K562 (cell line): ENCODE measurements around the gene IGF1R.

Source experiments
- EZH2 ChIP-seq: IDR thresholded peaks from 2 replicates; pipeline ENCODE4 v1.6.1; 2012; ENCODE audit warnings: low read depth, mild to moderate bottlenecking, inconsistent platforms, low read length, borderline replicate concordance
- GTF2A2 ChIP-seq: IDR thresholded peaks from 2 replicates; pipeline ENCODE4 v1.6.1; 2016; ENCODE audit warnings: mild to moderate bottlenecking, missing genetic modification characterization, missing compliant biosample characterization
- HDAC2 ChIP-seq: fragments of 450-650 bp; IDR thresholded peaks from 2 replicates; pipeline ENCODE4 v1.6.1; 2016; ENCODE audit warnings: mild to moderate bottlenecking
- NFE2L1 ChIP-seq: fragments of 450-650 bp; IDR thresholded peaks from 2 replicates; pipeline ENCODE4 v1.6.1; 2016; ENCODE audit warnings: missing genetic modification characterization, low read depth, mild to moderate bottlenecking, missing compliant biosample characterization, moderate library complexity, borderline replicate concordance
- NR1H2 ChIP-seq: sonication (generic); formaldehyde crosslinking; IDR thresholded peaks from 2 replicates; pipeline ENCODE4 v1.4.0; 2020; ENCODE audit warnings: mild to moderate bottlenecking, missing genetic modification reagents
- SMC3 ChIP-seq: conservative IDR thresholded peaks from 2 replicates; pipeline ENCODE4 v1.6.1; 2011; ENCODE audit warnings: low read depth, low read length, improper control_type of control experiment; ENCODE audit not compliant: insufficient read depth
- TARDBP ChIP-seq: fragments of 450-650 bp; IDR thresholded peaks from 2 replicates; pipeline ENCODE4 v1.6.1; 2016
- ZEB2 ChIP-seq: fragments of 450-650 bp; IDR thresholded peaks from 2 replicates; pipeline ENCODE4 v1.6.1; 2016
- TF ChIP-seq, protein P1 (sequence below): sonication (generic); formaldehyde crosslinking; IDR thresholded peaks from 2 replicates; pipeline ENCODE4 v1.4.0; 2020; ENCODE audit warnings: mild to moderate bottlenecking, missing genetic modification reagents
- TF ChIP-seq, protein P2 (sequence below), 2 experiments: IDR thresholded peaks in 1 of 2; conservative IDR thresholded peaks in 1 of 2; 2 replicates each; pipeline ENCODE4 v1.6.1; 2016; ENCODE audit warnings: low read depth in 2 of 2, mild to moderate bottlenecking in 1 of 2, missing compliant biosample characterization in 1 of 2, missing genetic modification characterization in 1 of 2, moderate library complexity in 1 of 2

- TF ChIP-seq EZH2 (no peak), HDAC2 (no peak), NFE2L1 (tag) (no peak), ZEB2 (no peak), GTF2A2 (tag) (no peak), SMC3 (no peak), NR1H2 (CRISPR knock-in tag) (no peak), TARDBP (no peak)
- TF ChIP-seq, protein P1, sequence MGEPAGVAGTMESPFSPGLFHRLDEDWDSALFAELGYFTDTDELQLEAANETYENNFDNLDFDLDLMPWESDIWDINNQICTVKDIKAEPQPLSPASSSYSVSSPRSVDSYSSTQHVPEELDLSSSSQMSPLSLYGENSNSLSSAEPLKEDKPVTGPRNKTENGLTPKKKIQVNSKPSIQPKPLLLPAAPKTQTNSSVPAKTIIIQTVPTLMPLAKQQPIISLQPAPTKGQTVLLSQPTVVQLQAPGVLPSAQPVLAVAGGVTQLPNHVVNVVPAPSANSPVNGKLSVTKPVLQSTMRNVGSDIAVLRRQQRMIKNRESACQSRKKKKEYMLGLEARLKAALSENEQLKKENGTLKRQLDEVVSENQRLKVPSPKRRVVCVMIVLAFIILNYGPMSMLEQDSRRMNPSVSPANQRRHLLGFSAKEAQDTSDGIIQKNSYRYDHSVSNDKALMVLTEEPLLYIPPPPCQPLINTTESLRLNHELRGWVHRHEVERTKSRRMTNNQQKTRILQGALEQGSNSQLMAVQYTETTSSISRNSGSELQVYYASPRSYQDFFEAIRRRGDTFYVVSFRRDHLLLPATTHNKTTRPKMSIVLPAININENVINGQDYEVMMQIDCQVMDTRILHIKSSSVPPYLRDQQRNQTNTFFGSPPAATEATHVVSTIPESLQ (CRISPR knock-in tag), result no peak
- TF ChIP-seq, protein P2, sequence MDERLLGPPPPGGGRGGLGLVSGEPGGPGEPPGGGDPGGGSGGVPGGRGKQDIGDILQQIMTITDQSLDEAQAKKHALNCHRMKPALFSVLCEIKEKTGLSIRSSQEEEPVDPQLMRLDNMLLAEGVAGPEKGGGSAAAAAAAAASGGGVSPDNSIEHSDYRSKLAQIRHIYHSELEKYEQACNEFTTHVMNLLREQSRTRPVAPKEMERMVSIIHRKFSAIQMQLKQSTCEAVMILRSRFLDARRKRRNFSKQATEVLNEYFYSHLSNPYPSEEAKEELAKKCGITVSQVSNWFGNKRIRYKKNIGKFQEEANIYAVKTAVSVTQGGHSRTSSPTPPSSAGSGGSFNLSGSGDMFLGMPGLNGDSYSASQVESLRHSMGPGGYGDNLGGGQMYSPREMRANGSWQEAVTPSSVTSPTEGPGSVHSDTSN (CRISPR knock-in tag; IDR thresholded peaks at IDR 0.05; ENCODE audit: low read depth), result no peak
- TF ChIP-seq, protein P2 (tag; conservative IDR thresholded peaks at IDR 0.05; ENCODE audit: low read depth), result no peak
Observed at GRCh38 chr15:98731712-98732450, 83.5 kb downstream of the IGF1R start.
